ENCODE results near the gene SYMPK.

Gene SYMPK

GRCh38 chr19:45824531-45825262 lies 38.2 kb downstream of the SYMPK start:
- DNase-seq, result no peak

- DNase-seq, result no peak
Observed at GRCh38 chr19:45824041-45824471, 38.9 kb downstream of the SYMPK start.

GRCh38 chr19:45823182-45823581 lies 39.8 kb downstream of the SYMPK start:
- no peak for DNase-seq

- no peak for DNase-seq
Observed at GRCh38 chr19:45822716-45823115, 40.2 kb downstream of the SYMPK start.

- no peak for DNase-seq
Observed at GRCh38 chr19:45821570-45821969, 41.4 kb downstream of the SYMPK start.

- DNase-seq, result no peak
Observed at GRCh38 chr19:45821103-45821521, 41.8 kb downstream of the SYMPK start.

GRCh38 chr19:45820413-45821102 lies 42.4 kb downstream of the SYMPK start:
- no peak for DNase-seq

GRCh38 chr19:45819769-45820168 lies 43.2 kb downstream of the SYMPK start:
- DNase-seq, result no peak

- DNase-seq, result no peak
Observed at GRCh38 chr19:45817725-45818301, 45.1 kb downstream of the SYMPK start.

- peak; percentile 91 for DNase-seq
Observed at GRCh38 chr19:45817010-45817724, 45.8 kb downstream of the SYMPK start.

- no peak for DNase-seq
Observed at GRCh38 chr19:45816236-45817009, 46.5 kb downstream of the SYMPK start.

- no peak for DNase-seq
Observed at GRCh38 chr19:45815481-45816216, 47.3 kb downstream of the SYMPK start.

GRCh38 chr19:45814851-45815480 lies 48.0 kb downstream of the SYMPK start, which contains the start of gene RSPH6A:
Gene RSPH6A, minus strand, starts transcription at chr19:45815308. Its CDS starts 132 bp downstream, at chr19:45815176.
- no peak for DNase-seq

- no peak for DNase-seq
Observed at GRCh38 chr19:45814166-45814780, 48.7 kb downstream of the SYMPK start.

- DNase-seq, result no peak
Observed at GRCh38 chr19:45812297-45812696, 50.6 kb downstream of the SYMPK start.

- DNase-seq, result peak; percentile 87
Observed at GRCh38 chr19:45809643-45810159, 53.2 kb downstream of the SYMPK start.

GRCh38 chr19:45805719-45806118 lies 57.2 kb downstream of the SYMPK start:
- DNase-seq, result no peak

- no peak for DNase-seq
Observed at GRCh38 chr19:45804959-45805230, 58.1 kb downstream of the SYMPK start.

- DNase-seq, result no peak
Observed at GRCh38 chr19:45804140-45804958, 58.6 kb downstream of the SYMPK start.

All from fibroblast of skin of right quadriceps (primary cell).